Heart left ventricle (tissue), 16 donors: ENCODE measurements around the gene WRAP73. TPM values are rescaled to one million over a fixed set of nuclear protein-coding genes. Genes with fewer than 3 reads are reported as not detected.
A peak's percentile ranks its signal among the peaks of the same experiment; 100 is the strongest.

ENCODE experiments used
- ATAC-seq, 4 donors: fragments of 200-7000 bp; cut with Tn5 transposase; one replicate each; pipeline ENCODE4 v1.9.1; 2020 to 2022; ENCODE audit warnings: moderate library complexity in 4 of 4, mild to moderate bottlenecking in 3 of 4, moderate number of reproducible peaks in 1 of 4
- DNase-seq, 5 donors: peaks; one replicate each; pipeline ENCODE4 v3.0.0-alpha.2; 2020
- H3K27ac ChIP-seq, 12 donors: fragments of 200-600 bp; sonication (generic) in 4 of 12; one replicate each; pipeline versions ENCODE4 v1.5.0 to v1.8.0; 2016 to 2022; ENCODE audit warnings: mild to moderate bottlenecking in 2 of 12
- H3K27me3 ChIP-seq, 9 donors: fragments of 200-600 bp; sonication (generic) in 2 of 9; one replicate each; pipeline versions ENCODE4 v1.5.1 to v1.8.0; 2016 to 2022; ENCODE audit warnings: mild to moderate bottlenecking in 3 of 9
- H3K36me3 ChIP-seq, 9 donors: fragments of 200-600 bp; sonication (generic) in 2 of 9; one replicate each; pipeline versions ENCODE4 v1.5.0 to v1.8.0; 2018 to 2022; ENCODE audit warnings: mild to moderate bottlenecking in 2 of 9
- H3K4me1 ChIP-seq, 12 donors: fragments of 200-600 bp; sonication (generic) in 4 of 12; one replicate each; pipeline versions ENCODE4 v1.5.0 to v1.8.0; 2016 to 2022; ENCODE audit warnings: mild to moderate bottlenecking in 3 of 12
- H3K4me3 ChIP-seq, 12 donors: fragments of 200-600 bp; sonication (generic) in 4 of 12; one replicate each; pipeline versions ENCODE4 v1.5.0 to v1.8.0; 2017 to 2022; ENCODE audit warnings: mild to moderate bottlenecking in 9 of 12, moderate library complexity in 4 of 12
- H3K9me3 ChIP-seq, 12 donors: fragments of 200-600 bp; sonication (generic) in 4 of 12; one replicate each; pipeline versions ENCODE4 v1.5.0 to v1.8.0; 2016 to 2022; ENCODE audit warnings: mild to moderate bottlenecking in 1 of 12
- CTCF ChIP-seq, 12 donors: fragments of 200-600 bp; sonication (generic) in 4 of 12; IDR thresholded peaks; one replicate each; pipeline versions ENCODE4 v1.5.0 to v1.8.0; 2018 to 2022; ENCODE audit warnings: antibody characterized with exemption in 12 of 12, mild to moderate bottlenecking in 5 of 12
- POLR2A ChIP-seq, 2 donors: fragments of 450-650 bp; IDR thresholded peaks; one replicate each; pipeline ENCODE4 v1.6.1; 2017; ENCODE audit warnings: antibody characterized with exemption in 2 of 2, mild to moderate bottlenecking in 2 of 2, moderate library complexity in 2 of 2
- WGBS, 4 donors: extraction: QIAGEN DNeasy Blood & Tissue Kit in 2 of 4; methylation state at CpG; one replicate each; pipeline versions ENCODE4 v1.1.5 to v1.1.7; 2013 to 2018; 5-methylcytosine and 5-hydroxymethylcytosine counted together
- intact Hi-C, 10 donors: fragments of 100-400 bp; cut with DNase I; formaldehyde crosslinking; loops; one replicate each; pipeline versions ENCODE4 v1.11.1 to v1.14.2; 2022
- polyA plus RNA-seq, 2 donors: library from polyadenylated mRNA; stranded (reverse); fragments of 200-250 nt; gene quantifications; one replicate each; pipeline ENCODE4 v1.2.3, GENCODE V29; 2013
- total RNA-seq, 9 donors: library from RNA; depleted of rRNA in 2 of 9; stranded (reverse); fragments of >200 nt in 2 of 9; fragmentation: NEBNext Ultra II Directional in 3 of 9; extraction: Animal tissue kit (Norgen Biotek cat#: 25700) in 3 of 9; gene quantifications; one replicate each; pipeline versions ENCODE4 v1.1.0 to v1.2.4, GENCODE V29; 2016 to 2023
- donor health status: ischemic (EF 13 %, LVEDD 7.1; RV severe dilation, severe dysfunction).
- donor health status: healthy with polysubstance abuse.
- donor health status: DM: no; HTN: yes; CAD: no.
- donor health status: DM: no; HTN: no; CAD: no.
- donor health status: ischemic (EF 25% LVEDD 6.9; RV normal size, moderate dysfunction).
- donor health status: ischemic (EF 25% LVEDD 5.7; RV mildly dilated, moderate dysfunction).
- donor health status: healthy.
- donor health status: DM: yes; HTN: yes; CAD: no.
- donor health status: ischemic (EF 35%, LVEDD 5.7; RV mildly dilated, moderate dysfunction).
- donor health status: nonischemic (EF 11% LVEDD 7.7; RV severe dilation, severe dysfunction).
- donor health status: DM: yes; HTN: yes; CAD: no.
- donor health status: PGD.
- donor health status: ischemic (EF 29% LVEDD 5.4; RV normal size, mild dysfunction).
- donor health status: nonischemic (EF 23%, LVEDD 6.1; RV moderate dilation, normal function).

WRAP73 gene
- total and polyA plus RNA-seq, 11 donors: 8.5 to 21.6 (median 11.3) TPM

- H3K4me3 ChIP-seq: no peak overlapping the region
Observed at GRCh38 chr1:3600354-3600753, 49.5 kb downstream of the WRAP73 start.

GRCh38 chr1:3599816-3600215 is 50.1 kb downstream of the WRAP73 start:
- DNase-seq: no peak
- H3K4me3 ChIP-seq: no peak overlapping the region
- H3K27ac ChIP-seq: no peak overlapping the region
- no peaks in the 10 kb centered on the region for H3K36me3 ChIP-seq
- ATAC-seq: no peak
- intact Hi-C loops: no loop called here
- H3K9me3 ChIP-seq: no peaks in the 10 kb centered on the region
- H3K4me1 ChIP-seq: peaks cover 0 to 22% (median 17%) of the 10 kb centered on the region in 12 donors
- TF ChIP-seq CTCF (IDR thresholded peaks at IDR 0.05) (no peak), POLR2A (IDR thresholded peaks at IDR 0.05) (no peak)
- peaks cover 0 to 7% (median 0%) of the 10 kb centered on the region in 9 donors for H3K27me3 ChIP-seq
- WGBS, 4 donors: 85 to 91% (median 86%) methylated on average over 14 to 15 of the region's 15 CpGs

More at GRCh38 chr1:3600354-3600753, 49.5 kb downstream of the WRAP73 start:
- intact Hi-C loops: no loop called here
- WGBS, 4 donors: 79 to 87% (median 82%) methylated on average over 8 to 10 of the region's 10 CpGs
- Histone ChIP-seq H3K27me3 (peaks cover 0 to 7% (median 0%) of the 10 kb centered on the region in 9 donors), H3K9me3 (no peaks in the 10 kb centered on the region), H3K4me1 (peaks cover 0 to 22% (median 17%) of the 10 kb centered on the region in 12 donors), H3K36me3 (no peaks in the 10 kb centered on the region), H3K27ac (no peak overlapping the region)
- DNase-seq: no peak
- ATAC-seq: no peak
- TF ChIP-seq CTCF (IDR thresholded peaks at IDR 0.05) (no peak), POLR2A (IDR thresholded peaks at IDR 0.05) (no peak)

GRCh38 chr1:3599286-3599811 is 50.6 kb downstream of the WRAP73 start:
- no peak overlapping the region for H3K27ac ChIP-seq
- H3K36me3 ChIP-seq: no peaks in the 10 kb centered on the region
- TF ChIP-seq CTCF (IDR thresholded peaks at IDR 0.05) (no peak), POLR2A (IDR thresholded peaks at IDR 0.05) (no peak)
- DNase-seq (no peak), ATAC-seq (peak in 1 of 4 donors; percentile 5)
- intact Hi-C loops: no loop called here
- no peaks in the 10 kb centered on the region for H3K9me3 ChIP-seq
- WGBS, 4 donors: 65 to 91% (median 87%) methylated on average over 11 to 16 of the region's 16 CpGs
- peaks cover 0 to 2% (median 0%) of the 10 kb centered on the region in 9 donors for H3K27me3 ChIP-seq
- peaks cover 0 to 22% (median 17%) of the 10 kb centered on the region in 12 donors for H3K4me1 ChIP-seq
- H3K4me3 ChIP-seq: no peak overlapping the region

GRCh38 chr1:3598522-3599285 is 51.2 kb downstream of the WRAP73 start:
- DNase-seq (no peak), ATAC-seq (no peak)
- intact Hi-C loops: no loop called here
- no peaks in the 10 kb centered on the region for H3K36me3 ChIP-seq
- H3K4me3 ChIP-seq: peak overlapping the region in 8 of 12 donors; percentile 7 to 32 (median 18)
- no peak overlapping the region for H3K27ac ChIP-seq
- WGBS, 4 donors: 48 to 65% (median 50%) methylated on average over 16 to 30 of the region's 30 CpGs
- no peak for TF ChIP-seq CTCF (IDR thresholded peaks at IDR 0.05)
- TF ChIP-seq POLR2A (IDR thresholded peaks at IDR 0.05): no peak
- H3K9me3 ChIP-seq: no peaks in the 10 kb centered on the region
- peaks cover 0 to 22% (median 17%) of the 10 kb centered on the region in 12 donors for H3K4me1 ChIP-seq
- no peaks in the 10 kb centered on the region for H3K27me3 ChIP-seq
